ENCODE data around the gene PRTG.

DNA sequence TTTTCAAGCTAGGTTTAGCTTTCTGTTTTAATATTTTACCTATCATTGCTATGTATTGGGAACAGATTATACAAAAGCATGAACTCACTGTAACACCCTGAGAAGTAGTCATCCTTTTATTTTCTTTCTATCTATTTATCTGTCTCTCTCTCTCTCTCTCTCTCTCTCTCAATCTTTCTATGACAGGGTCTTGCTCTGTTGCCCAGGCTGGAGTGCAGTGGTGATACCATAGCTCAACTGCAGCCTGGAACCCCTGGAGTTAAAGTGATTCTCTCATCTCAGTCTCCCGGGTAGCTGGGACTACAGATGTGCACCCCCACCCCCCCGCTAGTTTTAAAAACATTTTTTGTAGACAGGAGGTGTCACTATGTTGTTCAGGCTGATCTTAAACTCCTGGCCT is 28.9 kb downstream of the PRTG start:
- TF ChIP-seq, protein P1, sequence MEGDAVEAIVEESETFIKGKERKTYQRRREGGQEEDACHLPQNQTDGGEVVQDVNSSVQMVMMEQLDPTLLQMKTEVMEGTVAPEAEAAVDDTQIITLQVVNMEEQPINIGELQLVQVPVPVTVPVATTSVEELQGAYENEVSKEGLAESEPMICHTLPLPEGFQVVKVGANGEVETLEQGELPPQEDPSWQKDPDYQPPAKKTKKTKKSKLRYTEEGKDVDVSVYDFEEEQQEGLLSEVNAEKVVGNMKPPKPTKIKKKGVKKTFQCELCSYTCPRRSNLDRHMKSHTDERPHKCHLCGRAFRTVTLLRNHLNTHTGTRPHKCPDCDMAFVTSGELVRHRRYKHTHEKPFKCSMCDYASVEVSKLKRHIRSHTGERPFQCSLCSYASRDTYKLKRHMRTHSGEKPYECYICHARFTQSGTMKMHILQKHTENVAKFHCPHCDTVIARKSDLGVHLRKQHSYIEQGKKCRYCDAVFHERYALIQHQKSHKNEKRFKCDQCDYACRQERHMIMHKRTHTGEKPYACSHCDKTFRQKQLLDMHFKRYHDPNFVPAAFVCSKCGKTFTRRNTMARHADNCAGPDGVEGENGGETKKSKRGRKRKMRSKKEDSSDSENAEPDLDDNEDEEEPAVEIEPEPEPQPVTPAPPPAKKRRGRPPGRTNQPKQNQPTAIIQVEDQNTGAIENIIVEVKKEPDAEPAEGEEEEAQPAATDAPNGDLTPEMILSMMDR (IDR thresholded peaks at IDR 0.05): no peak
- no peak for TF ChIP-seq POLR2A (IDR thresholded peaks at IDR 0.05)
